NCI-H1048 (cell line): ENCODE results near the gene ATP8A1.

Experiments used
- DNase-seq: peaks from one replicate; lab custom pipeline; 2025; lab: John Stamatoyannopoulos, UW

ATP8A1 gene

DNA sequence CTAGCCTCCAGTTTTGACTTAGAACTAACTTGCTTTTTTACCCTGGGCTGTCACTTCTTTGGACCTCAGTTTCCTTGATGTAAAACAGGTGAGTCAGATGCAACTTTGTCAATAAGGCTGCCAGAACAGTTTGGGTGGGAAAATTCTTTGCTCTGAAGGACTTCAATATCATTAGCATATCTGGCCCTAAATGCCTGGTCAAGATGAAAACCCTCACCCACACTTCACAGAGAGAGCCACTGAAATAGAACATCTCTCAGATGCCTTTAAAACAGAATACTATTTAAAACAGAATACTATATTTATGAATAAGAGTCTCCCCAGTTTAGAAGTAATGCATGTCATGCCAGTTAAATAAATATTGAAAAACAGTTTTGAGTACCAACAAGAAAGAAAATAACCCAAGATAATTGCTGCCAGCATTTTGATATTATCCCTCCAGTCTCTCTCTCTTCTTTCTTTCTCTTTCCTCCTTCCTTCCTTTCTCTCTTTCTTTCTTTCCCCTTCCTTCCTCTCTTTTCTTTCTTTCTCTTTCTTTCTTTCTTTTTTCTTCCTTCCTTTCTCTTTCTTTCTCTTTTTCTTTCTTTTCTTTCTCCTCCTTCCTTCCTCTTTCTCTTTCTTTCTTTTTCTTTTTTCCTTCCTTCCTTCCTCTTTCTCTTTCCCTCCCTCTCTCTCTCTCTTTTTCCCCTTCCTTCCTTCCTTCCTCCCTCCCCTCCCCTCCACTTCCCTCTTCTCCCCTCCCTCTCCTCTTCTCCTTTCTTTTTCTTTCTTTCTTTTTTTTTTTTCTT, 292.4 kb downstream of the ATP8A1 start:
- DNase-seq = no peak

DNA sequence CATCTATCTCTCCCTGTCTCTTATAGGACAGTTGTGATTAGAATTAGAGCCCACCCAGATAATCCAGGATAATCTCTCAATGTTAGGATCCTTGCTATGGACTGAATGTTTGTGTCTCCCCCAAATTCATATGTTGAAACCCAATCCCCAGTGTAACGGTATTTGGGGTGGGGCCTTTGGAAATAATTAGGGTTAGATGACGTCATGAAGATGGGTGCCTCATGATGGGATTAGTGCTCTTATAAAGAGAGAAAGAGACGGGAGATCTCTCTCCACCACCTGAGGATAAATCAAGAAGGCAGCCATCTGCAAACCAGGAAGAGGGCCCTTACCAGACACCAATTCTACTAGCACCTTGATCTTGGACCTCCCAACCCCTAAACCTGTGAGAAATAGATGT, 293.3 kb downstream of the ATP8A1 start:
- no peak for DNase-seq

DNA sequence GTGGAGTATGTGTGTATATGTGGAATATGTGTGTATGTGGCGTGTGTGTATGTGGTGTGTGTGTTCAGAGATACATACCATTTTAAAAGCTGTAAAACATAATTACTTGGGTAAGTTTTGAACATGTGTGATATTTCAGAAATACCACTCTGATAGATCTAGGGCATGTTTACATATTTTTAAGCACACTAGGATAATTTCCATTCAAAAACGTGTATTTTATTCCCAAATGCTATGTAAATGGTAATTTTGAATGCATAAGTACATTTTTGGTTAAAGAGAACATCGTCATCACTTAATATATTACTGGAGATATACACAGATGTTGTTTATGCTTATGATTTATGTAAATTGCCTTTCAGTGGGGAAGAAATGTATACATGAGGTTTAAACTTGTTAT, 294.3 kb downstream of the ATP8A1 start:
- DNase-seq = no peak

DNA sequence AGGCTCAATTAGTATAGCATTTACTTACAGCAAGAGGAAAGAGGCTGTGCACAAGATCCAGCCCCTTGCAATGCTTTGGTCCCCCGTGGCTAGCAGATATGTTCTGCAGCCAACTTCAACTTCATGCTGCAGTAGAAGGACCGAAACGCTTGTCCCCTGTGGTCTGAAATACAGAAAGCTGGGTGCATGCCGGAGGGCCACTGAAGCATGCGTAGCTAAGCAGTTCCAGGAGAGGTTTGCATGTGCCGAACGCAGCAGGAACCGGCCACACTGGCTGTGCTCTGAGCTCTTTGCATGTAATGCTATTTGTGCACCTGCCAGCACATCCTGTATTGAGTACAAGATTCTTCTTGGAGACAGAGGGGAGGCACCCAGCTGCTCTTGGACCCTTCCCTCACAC, 295.4 kb downstream of the ATP8A1 start:
- no peak for DNase-seq

DNA sequence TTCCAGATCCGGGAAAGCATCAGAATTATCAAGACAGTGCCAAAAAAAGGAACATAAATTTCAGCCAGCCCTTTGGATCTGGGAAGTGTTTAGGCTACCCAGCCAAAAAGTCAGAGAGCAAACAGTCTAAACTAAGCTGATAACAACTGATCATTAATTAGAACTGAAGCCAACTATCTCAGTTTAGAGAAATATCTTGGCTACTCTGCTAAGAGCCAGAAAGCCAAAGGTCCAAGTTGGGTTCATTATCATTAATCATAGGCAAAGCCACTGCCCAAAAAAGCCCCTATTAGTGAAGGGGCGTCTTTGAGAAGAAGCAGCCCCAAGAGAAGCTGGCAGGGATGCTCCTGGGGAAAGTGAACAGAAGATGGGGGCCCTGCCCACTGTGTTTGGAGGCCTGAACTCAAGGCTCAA, 296.6 kb downstream of the ATP8A1 start:
- DNase-seq = no peak

DNA sequence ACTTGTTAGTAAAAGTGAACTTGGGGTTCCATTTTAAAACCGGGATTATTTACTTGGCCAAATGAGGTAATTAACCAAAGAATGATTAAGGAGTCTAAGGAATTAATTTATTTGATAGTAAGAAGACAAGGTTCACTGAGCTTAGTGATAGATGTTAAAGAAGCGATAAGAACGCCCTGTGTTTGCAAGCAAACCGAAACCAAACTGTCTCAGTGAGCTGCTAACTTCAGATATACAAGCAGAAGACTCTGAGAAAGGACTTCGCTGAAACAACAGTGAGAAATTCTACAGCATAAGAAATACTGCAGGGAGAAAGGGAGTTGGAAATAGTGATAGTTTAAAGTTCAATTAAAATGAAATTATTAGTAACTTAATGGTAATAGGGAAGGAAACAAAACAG, 297.2 kb downstream of the ATP8A1 start:
- no peak for DNase-seq
